ENCODE data around the gene PCDH8.
"Not testable (repeated sequence)": the region's sequence is repeated elsewhere in the genome, so short reads cannot be mapped to it uniquely, and the experiment has no call there.

The PCDH8 gene

GRCh38 chr13:52849291-52850071, 1.0 kb upstream of the PCDH8 start:
- no peak for DNase-seq

GRCh38 chr13:52847682-52848432, 583 bp downstream of the PCDH8 start:
- no peak for DNase-seq

DNA sequence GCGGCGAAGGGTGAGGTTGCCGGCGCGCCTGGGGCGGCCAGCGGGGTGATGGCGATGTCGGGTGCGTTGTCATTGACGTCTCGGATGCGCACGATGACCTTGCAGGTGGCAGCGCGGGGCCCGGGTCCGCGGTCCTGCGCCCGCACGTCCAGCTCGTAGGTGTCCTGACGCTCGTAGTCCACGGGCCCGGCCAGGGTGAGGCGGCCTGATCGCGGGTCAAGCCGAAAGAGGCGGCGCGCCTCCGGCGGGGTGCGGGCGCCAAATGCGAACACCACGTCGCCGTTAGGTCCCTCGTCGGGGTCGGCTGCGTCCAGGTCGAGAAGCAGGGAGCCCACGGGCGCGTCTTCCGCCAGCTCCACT, 1.1 kb downstream of the PCDH8 start:
- no peak for DNase-seq

- no peak for DNase-seq
Observed at GRCh38 chr13:52846567-52847321, 1.7 kb downstream of the PCDH8 start.

DNA sequence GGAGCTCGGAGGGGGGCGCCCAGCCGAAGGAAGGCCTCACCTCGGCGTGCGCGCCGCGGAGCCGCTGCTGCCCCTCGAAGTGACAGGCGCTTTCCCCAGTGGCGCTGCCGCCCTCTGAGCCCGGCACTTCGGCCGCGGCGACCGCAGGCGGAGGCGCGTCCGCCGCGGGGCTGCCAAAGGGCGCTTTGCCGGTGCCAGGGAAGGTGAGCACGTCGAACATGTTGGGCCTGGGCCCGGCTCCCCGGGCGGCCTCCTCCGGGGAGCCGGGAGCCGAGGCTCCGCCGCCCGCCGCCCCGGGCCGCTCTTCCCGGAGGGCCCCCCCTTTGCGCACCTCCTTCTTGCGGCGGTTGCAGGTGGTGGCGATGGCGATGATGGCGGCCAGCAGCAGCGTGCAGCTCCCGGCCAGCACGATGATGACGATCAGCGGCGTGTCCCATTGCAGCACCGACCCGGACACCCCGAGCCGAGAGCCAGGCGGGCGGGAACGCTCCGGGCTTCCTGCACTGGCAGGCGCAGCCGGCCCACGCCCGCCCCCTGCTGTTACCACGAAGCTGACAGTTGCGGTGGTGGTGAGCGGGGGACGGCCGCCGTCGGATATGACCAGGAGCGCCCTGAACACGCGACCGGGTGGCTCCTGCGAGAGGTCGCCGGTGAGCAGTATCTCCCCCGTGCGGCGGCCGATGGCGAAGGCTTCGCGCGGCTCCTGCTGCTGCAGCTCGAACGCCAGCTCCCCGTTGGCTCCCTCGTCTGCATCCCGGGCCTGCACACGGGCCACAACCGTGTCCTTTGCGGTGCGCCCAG, 2.5 kb downstream of the PCDH8 start:
- no peak for DNase-seq

- no peak for DNase-seq
Observed at GRCh38 chr13:52845334-52845761, 3.1 kb downstream of the PCDH8 start.

- no peak for DNase-seq
Observed at GRCh38 chr13:52844836-52845235, 3.6 kb downstream of the PCDH8 start.

- no peak for DNase-seq
Observed at GRCh38 chr13:52842441-52842840, 6.0 kb downstream of the PCDH8 start.

GRCh38 chr13:52840066-52840465, 8.4 kb downstream of the PCDH8 start:
- no peak for DNase-seq

DNA sequence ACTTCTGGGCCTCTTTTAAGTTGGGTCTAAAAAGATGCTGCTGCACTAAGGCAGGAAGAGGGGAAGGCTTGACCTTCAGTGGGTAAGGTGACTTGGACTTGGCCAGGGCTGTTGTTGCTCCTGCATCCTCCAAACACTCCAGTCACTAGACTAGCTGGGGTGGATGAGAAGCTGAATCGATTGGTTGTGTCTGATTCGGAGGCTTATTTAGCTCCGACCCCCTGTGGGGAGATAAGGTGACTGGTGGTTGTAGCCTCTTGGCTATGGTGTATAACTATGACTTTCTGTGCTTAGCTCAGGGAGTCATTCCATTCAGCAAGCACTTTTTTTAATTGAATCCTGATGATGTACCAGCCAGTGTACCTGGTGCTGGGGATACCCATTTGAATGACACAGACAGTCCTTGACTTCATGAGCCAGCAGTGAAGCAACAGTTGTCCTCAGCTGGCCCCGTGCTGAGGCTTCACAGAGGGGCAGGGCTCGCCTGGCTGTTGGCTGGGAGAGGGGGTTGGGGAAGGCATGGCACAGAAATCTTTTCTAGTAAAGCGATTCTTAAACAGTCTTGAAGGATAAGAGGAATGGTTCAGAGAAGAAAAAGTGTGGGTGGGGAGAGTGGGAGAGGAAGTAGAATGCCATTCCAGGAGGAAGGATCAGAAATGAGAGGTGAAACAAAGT, 9.9 kb downstream of the PCDH8 start:
- no peak for DNase-seq

GRCh38 chr13:52837850-52838249, 10.6 kb downstream of the PCDH8 start:
- DNase-seq, result no peak

DNA sequence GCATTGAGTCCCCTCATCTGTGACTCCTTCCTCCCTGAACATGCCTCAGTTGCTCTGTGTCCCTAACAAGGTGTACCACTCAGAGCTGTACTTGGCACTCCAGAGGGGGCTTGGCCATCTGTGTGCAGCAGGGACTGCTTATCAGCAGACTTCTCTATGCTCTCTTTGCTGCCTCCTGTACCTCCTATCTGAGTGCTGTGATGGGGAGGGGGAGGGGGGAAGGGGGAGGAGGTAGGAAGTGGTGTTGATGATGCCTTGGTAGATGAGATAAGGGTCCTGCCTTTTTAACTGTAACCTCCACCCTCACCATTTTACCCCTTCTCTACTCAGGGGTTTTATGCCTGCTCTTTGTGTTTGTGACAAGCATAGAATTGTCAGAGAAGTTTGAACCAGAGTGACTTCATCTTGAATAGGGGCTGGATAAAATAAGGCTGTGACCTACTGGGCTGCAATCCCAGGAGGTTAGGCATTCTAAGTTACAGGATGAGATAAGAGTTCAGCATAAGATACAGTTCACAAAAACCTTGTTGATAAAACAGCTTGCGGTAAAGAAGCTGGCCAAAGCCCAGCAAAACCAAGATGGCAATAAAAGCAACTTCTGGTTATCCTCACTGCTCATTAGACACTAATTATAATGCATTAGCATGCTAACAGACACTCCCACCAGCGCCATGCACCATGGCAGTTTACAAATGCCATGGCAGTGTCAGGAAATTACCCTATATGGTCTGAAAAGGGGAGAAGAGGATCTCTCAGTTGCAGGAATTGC, 13.2 kb downstream of the PCDH8 start:
- DNase-seq, result no peak

- DNase-seq, result no peak
Observed at GRCh38 chr13:52833296-52833875, 15.1 kb downstream of the PCDH8 start.

DNA sequence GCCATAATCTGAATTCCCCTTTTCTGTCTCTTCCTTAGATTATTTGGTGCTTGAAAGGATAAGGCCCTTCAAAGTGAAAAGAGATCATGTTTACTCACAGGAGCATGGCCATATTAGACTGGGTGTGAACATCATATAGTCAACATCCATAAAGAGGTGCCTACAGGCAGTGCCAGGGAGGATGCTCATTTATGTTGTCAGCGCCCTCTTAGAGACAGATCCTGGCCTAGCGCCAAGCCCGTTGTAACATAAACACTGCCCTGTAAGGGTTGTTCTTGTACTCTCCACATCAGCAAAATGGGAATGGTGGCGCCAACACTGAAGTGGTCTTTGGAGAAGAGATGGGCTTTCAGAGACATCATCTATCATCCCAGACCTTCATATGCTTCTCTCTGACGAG, 16.1 kb downstream of the PCDH8 start:
- DNase-seq, result no peak

DNA sequence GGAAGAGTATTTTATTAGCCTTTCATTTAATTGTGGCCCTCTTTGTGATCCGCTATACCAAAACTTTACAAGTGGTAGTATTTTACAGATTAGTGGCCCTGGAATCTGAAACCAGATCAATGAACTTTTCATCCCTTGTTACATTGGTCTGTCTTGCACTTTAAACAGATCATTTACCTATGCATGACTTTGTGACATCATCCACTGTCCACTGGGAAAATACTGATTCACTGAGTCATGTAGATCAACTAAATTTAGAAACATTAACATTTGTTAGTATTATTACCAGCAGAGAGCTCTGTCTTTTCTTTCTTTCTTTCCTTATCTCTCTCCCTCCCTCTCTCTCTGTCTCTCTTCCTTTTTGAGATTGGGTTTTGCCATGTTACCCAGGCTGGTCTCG, 17.5 kb downstream of the PCDH8 start:
- DNase-seq, result no peak

DNA sequence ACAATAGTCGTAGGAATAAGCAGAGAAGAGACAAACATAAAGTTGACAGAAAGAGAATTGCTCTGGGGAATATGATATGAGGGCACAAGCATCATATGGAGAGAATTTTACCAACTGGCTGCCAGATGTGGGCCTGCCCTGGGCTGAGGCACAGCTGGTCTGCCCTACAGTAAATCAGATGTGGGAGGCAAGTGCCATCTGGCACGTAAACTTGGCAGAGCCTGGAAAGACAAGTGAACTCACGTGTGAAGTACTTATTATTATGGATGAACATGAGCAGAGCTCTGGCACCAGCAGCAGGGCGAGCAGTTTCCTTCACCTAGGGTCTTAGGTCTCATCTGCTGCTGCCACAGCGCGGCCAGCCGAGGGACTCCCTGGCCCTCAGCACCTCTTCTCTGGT, 20.6 kb downstream of the PCDH8 start:
- DNase-seq, result no peak

DNA sequence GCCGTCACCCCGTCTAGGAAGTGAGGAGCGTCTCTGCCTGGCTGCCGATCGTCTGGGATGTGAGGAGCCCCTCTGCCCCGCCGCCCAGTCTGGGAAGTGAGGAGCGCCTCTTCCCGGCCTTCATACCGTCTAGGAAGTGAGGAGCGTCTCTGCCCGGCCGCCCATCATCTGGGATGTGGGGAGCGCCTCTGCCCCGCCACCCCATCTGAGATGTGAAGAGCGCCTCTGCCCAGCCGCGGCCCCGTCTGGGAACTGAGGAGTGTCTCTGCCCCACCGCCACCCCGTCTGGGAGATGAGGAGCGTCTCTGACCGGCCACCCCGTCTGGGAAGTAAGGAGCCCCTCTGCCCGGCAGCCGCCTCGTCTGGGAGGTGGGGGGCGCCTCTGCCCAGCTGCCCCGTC, 30.6 kb downstream of the PCDH8 start:
- not testable (repeated sequence) for DNase-seq

DNA sequence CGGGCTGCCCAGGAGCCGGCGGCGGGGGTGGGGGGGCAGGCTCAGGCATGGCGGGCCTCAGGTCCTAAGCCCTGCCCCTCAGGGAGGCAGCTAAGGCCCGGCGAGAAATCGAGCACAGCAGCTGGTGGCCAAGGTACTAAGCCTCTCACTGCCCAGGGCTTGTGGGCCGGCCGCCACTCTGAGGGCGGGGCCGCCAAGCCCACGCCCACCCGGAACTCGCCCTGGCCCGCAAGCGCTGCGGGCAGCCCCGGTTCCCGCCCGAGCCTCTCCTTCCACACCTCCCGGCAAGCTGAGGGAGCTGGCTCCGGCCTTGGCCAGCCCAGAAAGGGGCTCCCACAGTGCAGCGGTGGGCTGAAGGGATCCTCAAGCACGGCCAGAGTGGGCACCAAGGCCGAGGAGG, 33.1 kb downstream of the PCDH8 start:
- DNase-seq, result no peak

GRCh38 chr13:52812941-52813340, 35.5 kb downstream of the PCDH8 start:
- no peak for DNase-seq

- no peak for DNase-seq
Observed at GRCh38 chr13:52811841-52812240, 36.6 kb downstream of the PCDH8 start.

DNA sequence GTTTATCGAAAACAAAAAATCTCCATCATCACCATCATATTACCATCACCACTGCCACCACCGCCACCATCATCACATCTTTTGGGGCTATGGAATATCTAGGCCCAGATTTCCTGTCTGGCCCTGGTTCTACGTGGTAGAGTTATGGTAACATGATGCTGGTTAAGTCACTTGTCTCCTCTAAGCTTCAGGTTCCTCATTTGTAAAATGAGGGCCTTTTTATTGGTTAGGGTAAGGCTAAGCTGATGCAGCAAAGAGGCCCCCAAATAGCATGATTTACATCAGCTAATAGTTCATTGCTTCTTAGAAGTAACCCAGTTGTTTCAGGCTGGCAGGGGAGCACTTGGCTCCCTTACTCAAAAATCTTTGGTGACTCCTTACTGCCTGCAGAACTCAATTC, 37.9 kb downstream of the PCDH8 start:
- DNase-seq, result no peak
